GM18870 (cell line): ENCODE results near the gene SELENBP1.

Experiments
- ATAC-seq: cut with Tn5 transposase; IDR thresholded peaks from one replicate; pipeline ENCODE4 v1.9.1; 2021; ENCODE audit warnings: moderate library complexity; ENCODE audit not compliant: unreplicated experiment

The SELENBP1 gene

GRCh38 chr1:151346082-151346768 lies 26.3 kb downstream of the SELENBP1 start:
- ATAC-seq = no peak

- no peak for ATAC-seq
Measured at GRCh38 chr1:151344291-151344690, 28.2 kb downstream of the SELENBP1 start.

GRCh38 chr1:151343587-151343986 lies 28.9 kb downstream of the SELENBP1 start:
- no peak for ATAC-seq

- ATAC-seq = no peak
Measured at GRCh38 chr1:151342569-151342968, 29.9 kb downstream of the SELENBP1 start.

- no peak for ATAC-seq
Measured at GRCh38 chr1:151342021-151342420, 30.5 kb downstream of the SELENBP1 start.

- ATAC-seq = no peak
Measured at GRCh38 chr1:151340870-151341754, 31.4 kb downstream of the SELENBP1 start.

- ATAC-seq = no peak
Measured at GRCh38 chr1:151336556-151336955, 35.9 kb downstream of the SELENBP1 start.

- ATAC-seq = no peak
Measured at GRCh38 chr1:151334822-151335221, 37.7 kb downstream of the SELENBP1 start.

GRCh38 chr1:151327903-151328674 lies 44.4 kb downstream of the SELENBP1 start:
- peak; percentile 23 for ATAC-seq

GRCh38 chr1:151327223-151327902 lies 45.1 kb downstream of the SELENBP1 start, which contains the start of gene PI4KB:
Gene PI4KB, minus strand, starts transcription at chr1:151327416. Its CDS starts 10,935 bp downstream, at chr1:151316481.
- ATAC-seq = peak; percentile 76

GRCh38 chr1:151326619-151327222 lies 45.8 kb downstream of the SELENBP1 start:
- peak; percentile 38 for ATAC-seq

- no peak for ATAC-seq
Measured at GRCh38 chr1:151325646-151326429, 46.7 kb downstream of the SELENBP1 start.

GRCh38 chr1:151325231-151325630 lies 47.3 kb downstream of the SELENBP1 start:
- ATAC-seq = no peak

- ATAC-seq = no peak
Measured at GRCh38 chr1:151324390-151324930, 48.0 kb downstream of the SELENBP1 start.

GRCh38 chr1:151318975-151319374 lies 53.5 kb downstream of the SELENBP1 start:
- no peak for ATAC-seq

GRCh38 chr1:151315565-151316235 lies 56.8 kb downstream of the SELENBP1 start:
- ATAC-seq = no peak
